A549 (cell line): ENCODE data around the gene CACNA2D2. TPM values are rescaled to one million over a fixed set of nuclear protein-coding genes. Genes with fewer than 3 reads are reported as not detected.

ENCODE experiments used
- ATAC-seq, 2 experiments: fragments of 200-7000 bp in 1 of 2; fragments of >200 bp in 1 of 2; cut with Nextera tagmentation in 1 of 2; cut with Tn5 transposase in 1 of 2; 3 replicates each; pipeline versions ENCODE4 v1.8.0 to v1.9.1; 2018 to 2020; ENCODE audit warnings: mild to moderate bottlenecking in 1 of 2, moderate library complexity in 1 of 2
- CTCF ChIA-PET: fragments of 300-600 bp; sonication (Branson Sonifier 250); formaldehyde crosslinking; extraction: SDS; loops from one replicate; lab custom pipeline; 2021; ENCODE audit warnings: antibody characterized with exemption, inconsistent platforms; lab: Yijun Ruan, JAX
- POLR2A ChIA-PET: fragments of 350-600 bp; formaldehyde crosslinking; extraction: SDS; loops from one replicate; lab custom pipeline; 2021; ENCODE audit warnings: antibody characterized with exemption, inconsistent platforms; lab: Yijun Ruan, JAX
- DNase-seq, 2 experiments: peaks; one replicate each; pipeline versions ENCODE4 v3.0.0 to v3.0.0-alpha.2; 2011 to 2016; ENCODE audit warnings: low read depth in 1 of 2, low spot score in 1 of 2
- FAIRE-seq: peaks from 2 replicates; lab custom pipeline; 2011; peaks lifted over from hg19 to GRCh38; lab: Jason Lieb, UNC
- H3K27ac ChIP-seq, 2 experiments: fragments of >200 bp; sonication (Bioruptor Twin); formaldehyde crosslinking; 3 replicates each; pipeline ENCODE4 v1.5.1; 2016 to 2017
- H3K4me1 ChIP-seq: fragments of >200 bp; sonication (Bioruptor Twin); formaldehyde crosslinking; 3 replicates; pipeline ENCODE4 v1.6.1; 2016
- H3K4me2 ChIP-seq: fragments of >200 bp; sonication (Bioruptor Twin); formaldehyde crosslinking; 3 replicates; pipeline ENCODE4 v1.6.1; 2016
- H3K4me3 ChIP-seq: fragments of >200 bp; sonication (Bioruptor Twin); formaldehyde crosslinking; 3 replicates; pipeline ENCODE4 v1.5.1; 2016
- H3K9me3 ChIP-seq: fragments of >200 bp; sonication (Bioruptor Twin); formaldehyde crosslinking; 3 replicates; pipeline ENCODE4 v1.6.1; 2016
- BCL3 ChIP-seq: fragments of >200 bp; sonication (Bioruptor Twin); formaldehyde crosslinking; IDR thresholded peaks from 3 replicates; pipeline ENCODE4 v1.6.1; 2016
- BHLHE40 ChIP-seq: IDR thresholded peaks from 2 replicates; pipeline ENCODE4 v1.6.1; 2012; ENCODE audit warnings: low read depth, low read length, inconsistent platforms
- CBX2 ChIP-seq: fragments of 200-600 bp; sonication (generic); IDR thresholded peaks from 2 replicates; pipeline ENCODE4 v1.6.1; 2016; ENCODE audit warnings: low read depth, mild to moderate bottlenecking, borderline replicate concordance
- EHF ChIP-seq: fragments of 250-450 bp; sonication (Bioruptor Pico); IDR thresholded peaks from 2 replicates; pipeline ENCODE4 v1.5.0; 2020; ENCODE audit warnings: mild to moderate bottlenecking
- EHMT2 ChIP-seq: fragments of 200-600 bp; sonication (generic); IDR thresholded peaks from 2 replicates; pipeline ENCODE4 v1.6.1; 2016; ENCODE audit warnings: antibody characterized with exemption, low read depth, mild to moderate bottlenecking, moderate library complexity
- EP300 ChIP-seq, 2 experiments: fragments of >200 bp; sonication (Bioruptor Twin); formaldehyde crosslinking; IDR thresholded peaks; 2 replicates in 1 of 2; 3 replicates in 1 of 2; pipeline ENCODE4 v1.6.1; 2016 to 2017
- ESRRA ChIP-seq: fragments of 150-350 bp; IDR thresholded peaks from 2 replicates; pipeline ENCODE4 v1.6.1; 2014; ENCODE audit warnings: mild to moderate bottlenecking, low read length, borderline replicate concordance
- FOSB ChIP-seq: fragments of 250-450 bp; sonication (Bioruptor Pico); IDR thresholded peaks from 2 replicates; pipeline ENCODE4 v1.5.0; 2020; ENCODE audit warnings: mild to moderate bottlenecking, moderate library complexity
- GATA3 ChIP-seq: IDR thresholded peaks from 2 replicates; pipeline ENCODE4 v1.6.1; 2012; ENCODE audit warnings: borderline replicate concordance
- HES2 ChIP-seq: fragments of >200 bp; sonication (Bioruptor Twin); formaldehyde crosslinking; IDR thresholded peaks from 2 replicates; pipeline ENCODE4 v1.6.1; 2016
- HOXA7 ChIP-seq: fragments of 250-450 bp; sonication (Bioruptor Pico); IDR thresholded peaks from 2 replicates; pipeline ENCODE4 v1.5.0; 2020; ENCODE audit warnings: mild to moderate bottlenecking, moderate library complexity
- JUNB ChIP-seq: fragments of >200 bp; sonication (Bioruptor Twin); formaldehyde crosslinking; IDR thresholded peaks from 2 replicates; pipeline ENCODE4 v1.6.1; 2016
- KDM1A ChIP-seq: fragments of 200-600 bp; sonication (generic); IDR thresholded peaks from 2 replicates; pipeline ENCODE4 v1.6.1; 2016; ENCODE audit warnings: low read depth, mild to moderate bottlenecking
- MAFK ChIP-seq: fragments of 450-650 bp; IDR thresholded peaks from 2 replicates; pipeline ENCODE4 v1.6.1; 2014; ENCODE audit not compliant: partially characterized antibody
- MAX ChIP-seq: IDR thresholded peaks from 2 replicates; pipeline ENCODE4 v1.6.1; 2012
- MYC ChIP-seq: IDR thresholded peaks from 2 replicates; pipeline ENCODE4 v1.6.1; 2012; ENCODE audit warnings: mild to moderate bottlenecking, inconsistent platforms, low read length, improper control_type of control experiment, borderline replicate concordance
- NFE2L2 ChIP-seq: fragments of 150-350 bp; conservative IDR thresholded peaks from 2 replicates; pipeline ENCODE4 v1.6.1; 2014; ENCODE audit warnings: low read length
- NPAS2 ChIP-seq: fragments of 250-450 bp; sonication (Bioruptor Pico); IDR thresholded peaks from 2 replicates; pipeline ENCODE4 v1.8.0; 2022; ENCODE audit warnings: mild to moderate bottlenecking, moderate library complexity, borderline replicate concordance
- POLR2AphosphoS2 ChIP-seq: conservative IDR thresholded peaks from 2 replicates; pipeline ENCODE4 v1.6.1; 2012; ENCODE audit warnings: low read length, improper control_type of control experiment, inconsistent platforms
- RARB ChIP-seq: fragments of 250-450 bp; sonication (Bioruptor Pico); IDR thresholded peaks from 2 replicates; pipeline ENCODE4 v1.8.0; 2021; ENCODE audit warnings: mild to moderate bottlenecking, moderate library complexity
- RFX5 ChIP-seq: fragments of 450-650 bp; IDR thresholded peaks from 2 replicates; pipeline ENCODE4 v1.7.1; 2014; ENCODE audit warnings: antibody characterized with exemption, mild to moderate bottlenecking, moderate library complexity
- RNF2 ChIP-seq: fragments of 200-600 bp; sonication (generic); IDR thresholded peaks from 2 replicates; pipeline ENCODE4 v1.6.1; 2016; ENCODE audit warnings: low read depth, mild to moderate bottlenecking, antibody characterized with exemption, moderate library complexity, borderline replicate concordance
- SREBF2 ChIP-seq: fragments of 450-650 bp; IDR thresholded peaks from 2 replicates; pipeline ENCODE4 v1.6.1; 2014; ENCODE audit warnings: mild to moderate bottlenecking, moderate library complexity
- TFCP2L1 ChIP-seq: fragments of 250-450 bp; sonication (Bioruptor Pico); IDR thresholded peaks from 2 replicates; pipeline ENCODE4 v1.5.0; 2021; ENCODE audit warnings: mild to moderate bottlenecking
- ZC3H11A ChIP-seq: fragments of 450-650 bp; IDR thresholded peaks from 2 replicates; pipeline ENCODE4 v1.6.1; 2014; ENCODE audit warnings: antibody characterized with exemption, mild to moderate bottlenecking
- ZFP36 ChIP-seq: fragments of 450-650 bp; IDR thresholded peaks from 2 replicates; pipeline ENCODE4 v1.6.1; 2014; ENCODE audit warnings: borderline replicate concordance; ENCODE audit not compliant: partially characterized antibody
- ZNF302 ChIP-seq: fragments of 250-450 bp; sonication (Bioruptor Pico); IDR thresholded peaks from 2 replicates; pipeline ENCODE4 v1.9.0; 2021; ENCODE audit warnings: inconsistent platforms, mild to moderate bottlenecking, moderate library complexity
- ZSCAN20 ChIP-seq: fragments of 250-450 bp; sonication (Bioruptor Pico); IDR thresholded peaks from 2 replicates; pipeline ENCODE4 v1.8.0; 2022; ENCODE audit warnings: mild to moderate bottlenecking, moderate library complexity
- WGBS: methylation state at CpG from one replicate; pipeline ENCODE4 v1.1.6; 2017; ENCODE audit errors: missing lambda C conversion rate; 5-methylcytosine and 5-hydroxymethylcytosine counted together
- polyA plus RNA-seq, 4 experiments: library from polyadenylated mRNA; depleted of rRNA in 3 of 4; stranded (reverse); fragments of >200 nt; fragmentation: RNase III in 1 of 4; extraction: RNeasy Plus Mini Kit Qiagen cat#74134 plus additional on column Dnase treatment in 1 of 4; gene quantifications; 2 replicates in 3 of 4; 3 replicates in 1 of 4; pipeline ENCODE4 v1.2.3, GENCODE V29; 2011 to 2017
- TF ChIP-seq, protein P1 (sequence below): fragments of >200 bp; sonication (Bioruptor Twin); formaldehyde crosslinking; IDR thresholded peaks from 3 replicates; pipeline ENCODE4 v1.5.1; 2016
- TF ChIP-seq, protein P2 (sequence below): IDR thresholded peaks from 2 replicates; pipeline ENCODE4 v1.6.1; 2012

The CACNA2D2 gene
- polyA plus RNA-seq, 2 of the 4 experiments (the other 2 are of a cell fraction), result 0.21 to 0.75 TPM

DNA sequence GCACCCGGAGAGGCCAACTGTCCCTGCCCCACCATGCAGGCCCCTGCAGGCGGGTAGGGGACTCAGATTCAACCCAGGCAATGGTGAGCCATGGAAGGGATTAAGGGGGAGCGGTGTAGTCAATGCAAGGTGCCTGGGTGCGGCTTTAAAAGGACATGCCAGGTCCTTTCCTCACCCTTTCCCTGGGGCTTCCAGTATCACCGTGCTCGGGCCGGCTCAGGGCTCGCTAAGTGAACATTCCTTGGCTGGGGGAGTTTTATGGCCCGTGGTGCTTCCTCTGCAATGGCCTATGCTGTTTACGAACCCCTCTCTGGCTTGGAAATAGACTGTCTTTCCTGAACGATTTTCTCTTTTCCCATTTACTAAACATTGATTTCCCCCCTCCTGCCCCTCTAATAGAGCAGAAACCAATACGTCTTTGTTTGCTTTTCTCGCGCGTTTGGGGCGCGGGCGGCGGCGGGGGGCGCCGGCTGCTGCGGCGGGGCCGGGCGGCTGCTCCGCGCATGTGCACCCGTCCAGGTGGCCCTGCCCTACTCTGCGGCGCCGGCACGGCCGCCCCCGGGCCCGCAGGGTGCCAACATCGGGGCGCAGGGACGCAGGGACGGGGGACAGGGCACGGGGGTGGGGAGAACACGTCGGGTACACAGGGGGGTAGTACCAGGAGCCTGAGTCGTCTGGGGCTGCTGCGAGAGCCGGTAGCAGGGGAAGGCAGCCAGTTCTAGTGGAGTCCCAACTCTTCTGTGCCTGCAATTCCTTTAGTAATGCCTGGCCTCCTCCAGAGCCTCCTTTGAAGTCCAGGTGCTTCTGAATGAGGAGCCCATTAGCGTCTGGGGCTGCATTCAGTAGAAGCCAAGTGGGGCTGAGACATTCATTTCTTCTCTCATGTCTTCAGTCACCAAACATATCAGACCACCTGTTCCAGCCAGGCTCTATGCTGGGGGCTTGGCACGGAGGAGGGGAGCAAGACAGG lies 26.9 kb upstream of the CACNA2D2 start:
- WGBS, result 45% methylated on average over 16 of the region's 48 CpGs
- TF ChIP-seq CBX2, result no peak
- no peak for TF ChIP-seq BHLHE40
- TF ChIP-seq HES2, result no peak
- TF ChIP-seq POLR2AphosphoS2, result no peak
- TF ChIP-seq EHF (CRISPR knock-in tag), result no peak
- TF ChIP-seq EHMT2, result no peak
- TF ChIP-seq, protein P1, sequence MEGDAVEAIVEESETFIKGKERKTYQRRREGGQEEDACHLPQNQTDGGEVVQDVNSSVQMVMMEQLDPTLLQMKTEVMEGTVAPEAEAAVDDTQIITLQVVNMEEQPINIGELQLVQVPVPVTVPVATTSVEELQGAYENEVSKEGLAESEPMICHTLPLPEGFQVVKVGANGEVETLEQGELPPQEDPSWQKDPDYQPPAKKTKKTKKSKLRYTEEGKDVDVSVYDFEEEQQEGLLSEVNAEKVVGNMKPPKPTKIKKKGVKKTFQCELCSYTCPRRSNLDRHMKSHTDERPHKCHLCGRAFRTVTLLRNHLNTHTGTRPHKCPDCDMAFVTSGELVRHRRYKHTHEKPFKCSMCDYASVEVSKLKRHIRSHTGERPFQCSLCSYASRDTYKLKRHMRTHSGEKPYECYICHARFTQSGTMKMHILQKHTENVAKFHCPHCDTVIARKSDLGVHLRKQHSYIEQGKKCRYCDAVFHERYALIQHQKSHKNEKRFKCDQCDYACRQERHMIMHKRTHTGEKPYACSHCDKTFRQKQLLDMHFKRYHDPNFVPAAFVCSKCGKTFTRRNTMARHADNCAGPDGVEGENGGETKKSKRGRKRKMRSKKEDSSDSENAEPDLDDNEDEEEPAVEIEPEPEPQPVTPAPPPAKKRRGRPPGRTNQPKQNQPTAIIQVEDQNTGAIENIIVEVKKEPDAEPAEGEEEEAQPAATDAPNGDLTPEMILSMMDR, result no peak
- no peak for TF ChIP-seq EP300 (IDR thresholded peaks at IDR 0.05)
- TF ChIP-seq ESRRA, result no peak
- no peak for TF ChIP-seq KDM1A
- TF ChIP-seq JUNB, result no peak
- no peak for TF ChIP-seq MYC
- TF ChIP-seq, protein P2, sequence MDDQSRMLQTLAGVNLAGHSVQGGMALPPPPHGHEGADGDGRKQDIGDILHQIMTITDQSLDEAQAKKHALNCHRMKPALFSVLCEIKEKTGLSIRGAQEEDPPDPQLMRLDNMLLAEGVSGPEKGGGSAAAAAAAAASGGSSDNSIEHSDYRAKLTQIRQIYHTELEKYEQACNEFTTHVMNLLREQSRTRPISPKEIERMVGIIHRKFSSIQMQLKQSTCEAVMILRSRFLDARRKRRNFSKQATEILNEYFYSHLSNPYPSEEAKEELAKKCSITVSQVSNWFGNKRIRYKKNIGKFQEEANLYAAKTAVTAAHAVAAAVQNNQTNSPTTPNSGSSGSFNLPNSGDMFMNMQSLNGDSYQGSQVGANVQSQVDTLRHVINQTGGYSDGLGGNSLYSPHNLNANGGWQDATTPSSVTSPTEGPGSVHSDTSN, result no peak
- TF ChIP-seq NPAS2 (CRISPR knock-in tag), result no peak
- no peak for TF ChIP-seq SREBF2
- no peak for TF ChIP-seq RNF2
- TF ChIP-seq ZNF302 (CRISPR knock-in tag), result no peak
- TF ChIP-seq MAFK, result no peak
- no peak for TF ChIP-seq RFX5
- no peak for TF ChIP-seq TFCP2L1
- TF ChIP-seq, all 56 proteins: peak for 0
- H3K9me3 ChIP-seq, result no peaks in the 10 kb centered on the region
- DNase-seq (no peak), ATAC-seq (no peak), FAIRE-seq (no peak)
- ChIA-PET POLR2A (no interaction called here), CTCF (no interaction called here)
- no peak overlapping the region for H3K4me2 ChIP-seq
- H3K27ac ChIP-seq, result no peak overlapping the region
- H3K4me1 ChIP-seq, result no peaks in the 10 kb centered on the region
- no peak overlapping the region for H3K4me3 ChIP-seq

DNA sequence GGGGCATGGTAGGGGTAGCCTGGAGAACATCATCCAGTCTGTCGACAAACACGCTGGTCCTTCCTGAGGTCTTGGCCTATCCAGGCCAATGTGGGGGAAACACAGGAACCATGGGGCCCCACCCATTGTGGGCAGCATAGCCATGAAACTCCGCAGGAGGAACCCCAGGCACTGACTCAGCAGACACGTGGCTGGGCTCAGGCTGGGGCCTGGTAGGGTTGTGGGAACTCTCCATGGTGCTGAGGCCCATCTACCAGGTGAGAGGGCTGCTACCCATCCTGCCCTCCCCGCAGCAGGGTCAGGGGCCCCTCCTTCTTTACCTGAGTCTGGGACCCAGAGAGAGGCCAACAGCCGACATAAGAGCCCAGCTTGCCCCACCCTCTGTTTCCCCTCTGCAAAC lies 22.6 kb upstream of the CACNA2D2 start:
- ChIA-PET CTCF (interaction anchor here (5.5 kb wide), 1 partner anchor 17 kb away, joined by 35 read pairs; no protein-coding TSS in a partner anchor), POLR2A (no interaction called here)
- Histone ChIP-seq H3K4me1 (no peaks in the 10 kb centered on the region), H3K27ac (no peak overlapping the region), H3K4me3 (no peak overlapping the region), H3K4me2 (no peak overlapping the region), H3K9me3 (no peaks in the 10 kb centered on the region)
- DNase-seq (peak; percentile 19 to 40), ATAC-seq (peak; percentile 63 to 72; a peak in 4 of 6 replicates), FAIRE-seq (no peak)
- WGBS, result 50% methylated on average over 4 of the region's 6 CpGs
- TF ChIP-seq KDM1A (no peak), HOXA7 (no peak), RARB (CRISPR knock-in tag) (no peak), EHMT2 (0 out of 2 replicates have a peak, but pooled peaks have one; percentile 58), ZFP36 (no peak), CBX2 (no peak), ZC3H11A (no peak), FOSB (no peak), MAX (peak; percentile 46), RNF2 (no peak), BCL3 (no peak), GATA3 (no peak), ESRRA (no peak), NFE2L2 (no peak), ZSCAN20 (CRISPR knock-in tag) (no peak)
- TF ChIP-seq, protein P1, result no peak
